CD14-positive monocyte (primary cell): ENCODE results near the gene OR2V2. TPM values are rescaled to one million over a fixed set of nuclear protein-coding genes. Genes with fewer than 3 reads are reported as not detected.

Experiments used
- DNase-seq, 3 donors: peaks; one replicate each; pipeline ENCODE4 v3.0.0-alpha.2; 2011 to 2022
- H2AFZ ChIP-seq: 2 replicates; pipeline ENCODE4 v1.6.0; 2012; ENCODE audit warnings: mild to moderate bottlenecking, low read depth, low read length, inconsistent platforms; ENCODE audit not compliant: insufficient read depth, poor library complexity, severe bottlenecking
- H3K27ac ChIP-seq, 2 donors: 1 replicate in 1 of 2; 2 replicates in 1 of 2; pipeline ENCODE4 v1.5.1; 2012 to 2013; ENCODE audit warnings: low read length in 2 of 2, control low read depth in 1 of 2, inconsistent platforms in 1 of 2, low read depth in 1 of 2, mild to moderate bottlenecking in 1 of 2
- H3K27me3 ChIP-seq, 2 donors: one replicate each; pipeline versions ENCODE4 v1.6.0 to v1.6.1; 2011 to 2013; ENCODE audit warnings: low read length in 2 of 2; ENCODE audit not compliant: control insufficient read depth in 2 of 2, insufficient read depth in 2 of 2
- H3K36me3 ChIP-seq, 2 donors: replicated peaks in 1 of 2; 1 replicate in 1 of 2; 2 replicates in 1 of 2; pipeline versions ENCODE4 v1.5.1 to v1.6.1; 2012 to 2013; ENCODE audit warnings: low read length in 2 of 2, control low read depth in 1 of 2, inconsistent platforms in 1 of 2, mild to moderate bottlenecking in 1 of 2; ENCODE audit not compliant: insufficient read depth in 2 of 2, control insufficient read depth in 1 of 2
- H3K4me1 ChIP-seq, 2 donors: 1 replicate in 1 of 2; 2 replicates in 1 of 2; pipeline versions ENCODE4 v1.5.1 to v1.6.1; 2012 to 2013; ENCODE audit warnings: low read length in 2 of 2, control low read depth in 1 of 2, inconsistent platforms in 1 of 2, mild to moderate bottlenecking in 1 of 2, moderate library complexity in 1 of 2; ENCODE audit not compliant: insufficient read depth in 2 of 2, control insufficient read depth in 1 of 2
- H3K4me2 ChIP-seq: replicated peaks from 2 replicates; pipeline ENCODE3; 2012; ENCODE audit warnings: low read length, moderate library complexity, mild to moderate bottlenecking; ENCODE audit not compliant: poor library complexity, severe bottlenecking; ENCODE audit errors: extremely low read depth
- H3K4me3 ChIP-seq, 3 experiments: fragments of 200-600 bp in 1 of 3; sonication (generic) in 1 of 3; replicated peaks in 1 of 3; 1 replicate in 2 of 3; 2 replicates in 1 of 3; pipeline ENCODE4 v1.5.1; 2011 to 2013; ENCODE audit warnings: low read length in 3 of 3, mild to moderate bottlenecking in 3 of 3, control low read depth in 2 of 3, low read depth in 2 of 3, inconsistent platforms in 1 of 3, moderate library complexity in 1 of 3
- H3K79me2 ChIP-seq: 2 replicates; pipeline ENCODE4 v1.6.0; 2012; ENCODE audit warnings: mild to moderate bottlenecking, control low read depth, inconsistent platforms, low read length, moderate library complexity; ENCODE audit not compliant: insufficient read depth
- H3K9ac ChIP-seq: 2 replicates; pipeline ENCODE4 v1.6.0; 2017; ENCODE audit warnings: low read length, mild to moderate bottlenecking; ENCODE audit not compliant: insufficient read depth, poor library complexity, severe bottlenecking
- H3K9me3 ChIP-seq, 2 donors: replicated peaks in 1 of 2; 1 replicate in 1 of 2; 2 replicates in 1 of 2; pipeline versions ENCODE4 v1.5.1 to v1.6.1; 2012 to 2013; ENCODE audit warnings: low read length in 2 of 2, control low read depth in 1 of 2; ENCODE audit not compliant: control insufficient read depth in 1 of 2, insufficient read depth in 1 of 2
- H4K20me1 ChIP-seq: 2 replicates; pipeline ENCODE4 v1.6.0; 2012; ENCODE audit warnings: mild to moderate bottlenecking, low read length, control low read depth, moderate library complexity; ENCODE audit not compliant: insufficient read depth
- H3K27ac Mint-ChIP-seq, 7 donors: one replicate each; pipeline ENCODE4 v1.8.0; 2020; ENCODE audit warnings: mild to moderate bottlenecking in 7 of 7, mixed read lengths in 7 of 7, moderate library complexity in 6 of 7, inconsistent platforms in 2 of 7
- H3K27me3 Mint-ChIP-seq, 3 donors: one replicate each; pipeline ENCODE4 v1.8.0; 2021 to 2022; ENCODE audit warnings: low read depth in 3 of 3, mild to moderate bottlenecking in 3 of 3, mixed read lengths in 3 of 3, moderate library complexity in 3 of 3, inconsistent platforms in 1 of 3
- H3K36me3 Mint-ChIP-seq, 2 donors: one replicate each; pipeline ENCODE4 v1.8.0; 2020; ENCODE audit warnings: mixed read lengths in 2 of 2, inconsistent platforms in 1 of 2, mild to moderate bottlenecking in 1 of 2
- H3K4me1 Mint-ChIP-seq: one replicate; pipeline ENCODE4 v1.8.0; 2020; ENCODE audit warnings: mild to moderate bottlenecking, mixed read lengths
- H3K4me3 Mint-ChIP-seq, 2 donors: one replicate each; pipeline ENCODE4 v1.8.0; 2020; ENCODE audit warnings: mild to moderate bottlenecking in 2 of 2, mixed read lengths in 2 of 2, moderate library complexity in 1 of 2
- H3K9me3 Mint-ChIP-seq, 7 donors: one replicate each; pipeline ENCODE4 v1.8.0; 2020 to 2022; ENCODE audit warnings: mixed read lengths in 7 of 7, mild to moderate bottlenecking in 6 of 7, moderate library complexity in 6 of 7, inconsistent platforms in 2 of 7
- CTCF ChIP-seq: fragments of 200-600 bp; IDR thresholded peaks from one replicate; pipeline ENCODE4 v1.8.0; 2022; ENCODE audit warnings: antibody characterized with exemption, mild to moderate bottlenecking
- WGBS: methylation state at CpG from one replicate; pipeline ENCODE4 v1.1.5; 2013; ENCODE audit warnings: missing lambda C conversion rate; ENCODE audit not compliant: insufficient coverage; 5-methylcytosine and 5-hydroxymethylcytosine counted together
- intact Hi-C, 2 donors: fragments of 100-400 bp; cut with micrococcal nuclease; formaldehyde crosslinking; loops; one replicate each; pipeline versions ENCODE4 v1.15.0 to v1.15.1; 2023
- polyA plus RNA-seq, 3 donors: library from polyadenylated mRNA; depleted of rRNA in 1 of 3; unstranded in 2 of 3; stranded (reverse) in 1 of 3; fragments of 300-500 nt in 2 of 3; fragments of >200 nt in 1 of 3; fragmentation: Illumina TruSeq in 2 of 3; gene quantifications; 1 replicate in 2 of 3; 2 replicates in 1 of 3; pipeline ENCODE4 v1.2.3, GENCODE V29; 2012 to 2021

OR2V2 gene
- polyA plus RNA-seq, 3 donors, result not detected

GRCh38 chr5:181142054-181142453, 5.3 kb upstream of the OR2V2 start:
- H3K4me3 ChIP-seq, result no peak overlapping the region
- no peaks in the 10 kb centered on the region for H3K4me1 Mint-ChIP-seq
- no peaks in the 10 kb centered on the region for H3K79me2 ChIP-seq
- no peaks in the 10 kb centered on the region for H4K20me1 ChIP-seq
- H3K4me3 Mint-ChIP-seq, result no peak overlapping the region
- peaks cover 4 to 36% (median 9%) of the 10 kb centered on the region in 7 donors for H3K9me3 Mint-ChIP-seq
- no peak for DNase-seq
- TF ChIP-seq CTCF, result no peak
- H3K27ac Mint-ChIP-seq, result no peak overlapping the region
- H3K9ac ChIP-seq, result no peak overlapping the region
- intact Hi-C loops, result no loop called here
- H3K27me3 Mint-ChIP-seq, result peaks cover 12 to 21% (median 18%) of the 10 kb centered on the region in 3 donors
- no peaks in the 10 kb centered on the region for H3K36me3 Mint-ChIP-seq
- H3K9me3 ChIP-seq, result peaks cover 0 to 13% of the 10 kb centered on the region in 2 donors
- no peaks in the 10 kb centered on the region for H3K36me3 ChIP-seq
- no peak overlapping the region for H2AFZ ChIP-seq
- H3K27me3 ChIP-seq, result peaks cover 0 to 3% of the 10 kb centered on the region in 2 donors
- no peak overlapping the region for H3K4me2 ChIP-seq
- no peak overlapping the region for H3K27ac ChIP-seq
- WGBS, result 83% methylated on average over 3 of the region's 7 CpGs
- H3K4me1 ChIP-seq, result no peaks in the 10 kb centered on the region

GRCh38 chr5:181145133-181145532, 2.3 kb upstream of the OR2V2 start:
- no CpG with 5 or more reads among the region's 1 CpG for WGBS

More at GRCh38 chr5:181145133-181145532, 2.3 kb upstream of the OR2V2 start:
- Histone ChIP-seq H3K27me3 (peaks cover 0 to 3% of the 10 kb centered on the region in 2 donors), H3K4me1 (no peaks in the 10 kb centered on the region), H2AFZ (no peak overlapping the region), H3K4me2 (no peak overlapping the region), H3K9me3 (no peaks in the 10 kb centered on the region), H3K36me3 (no peaks in the 10 kb centered on the region), H3K79me2 (no peaks in the 10 kb centered on the region), H3K27ac (no peak overlapping the region), H3K9ac (no peak overlapping the region), H3K4me3 (no peak overlapping the region), H4K20me1 (no peaks in the 10 kb centered on the region)
- Mint-ChIP-seq H3K36me3 (no peaks in the 10 kb centered on the region), H3K9me3 (peaks cover 3 to 24% (median 6%) of the 10 kb centered on the region in 7 donors), H3K4me1 (no peaks in the 10 kb centered on the region), H3K27ac (no peak overlapping the region), H3K27me3 (peaks cover 9 to 19% (median 17%) of the 10 kb centered on the region in 3 donors), H3K4me3 (no peak overlapping the region)
- no peak for TF ChIP-seq CTCF
- DNase-seq, result no peak
- intact Hi-C loops, result no loop called here
